Activated CD8-positive, alpha-beta memory T cell treated with anti-CD3 and anti-CD28 coated beads, Interleukin-2, amount 10 ng/mL, durations not matched to agents 7 days and 5 days (primary cell): ENCODE results near the gene ALPK1. TPM values are rescaled to one million over a fixed set of nuclear protein-coding genes. Genes with fewer than 3 reads are reported as not detected.

ENCODE experiments used
- ATAC-seq: fragments of 150-1000 bp; cut with Tn5 transposase; one replicate; pipeline ENCODE4 v1.10.0; 2021; ENCODE audit warnings: moderate library complexity
- CTCF ChIA-PET: fragments of 350-600 bp; sonication (Branson Sonifier 250); formaldehyde crosslinking; loops from one replicate; lab custom pipeline; 2021; ENCODE audit warnings: antibody characterized with exemption; lab: Charles Lee
- DNase-seq: peaks from one replicate; pipeline ENCODE4 v3.0.0-alpha.2; 2020
- H3K27ac Mint-ChIP-seq: one replicate; pipeline ENCODE4 v1.8.0; 2021; ENCODE audit warnings: mild to moderate bottlenecking, mixed read lengths
- H3K27me3 Mint-ChIP-seq: one replicate; pipeline ENCODE4 v1.8.0; 2021; ENCODE audit warnings: mixed read lengths
- H3K36me3 Mint-ChIP-seq: one replicate; pipeline ENCODE4 v1.8.0; 2021; ENCODE audit warnings: mild to moderate bottlenecking, mixed read lengths
- H3K4me1 Mint-ChIP-seq: one replicate; pipeline ENCODE4 v1.8.0; 2021; ENCODE audit warnings: mixed read lengths
- H3K4me3 Mint-ChIP-seq: one replicate; pipeline ENCODE4 v1.8.0; 2021; ENCODE audit warnings: mild to moderate bottlenecking, moderate library complexity, mixed read lengths
- H3K9me3 Mint-ChIP-seq: one replicate; pipeline ENCODE4 v1.8.0; 2022; ENCODE audit warnings: low read depth, mixed read lengths
- total RNA-seq, 2 experiments: library from RNA; stranded (reverse); gene quantifications; one replicate each; pipeline ENCODE4 v1.2.3, GENCODE V29; 2021

The ALPK1 gene
- total RNA-seq, 2 experiments from 2014 or later, result 7.3 to 17.7 TPM

DNA sequence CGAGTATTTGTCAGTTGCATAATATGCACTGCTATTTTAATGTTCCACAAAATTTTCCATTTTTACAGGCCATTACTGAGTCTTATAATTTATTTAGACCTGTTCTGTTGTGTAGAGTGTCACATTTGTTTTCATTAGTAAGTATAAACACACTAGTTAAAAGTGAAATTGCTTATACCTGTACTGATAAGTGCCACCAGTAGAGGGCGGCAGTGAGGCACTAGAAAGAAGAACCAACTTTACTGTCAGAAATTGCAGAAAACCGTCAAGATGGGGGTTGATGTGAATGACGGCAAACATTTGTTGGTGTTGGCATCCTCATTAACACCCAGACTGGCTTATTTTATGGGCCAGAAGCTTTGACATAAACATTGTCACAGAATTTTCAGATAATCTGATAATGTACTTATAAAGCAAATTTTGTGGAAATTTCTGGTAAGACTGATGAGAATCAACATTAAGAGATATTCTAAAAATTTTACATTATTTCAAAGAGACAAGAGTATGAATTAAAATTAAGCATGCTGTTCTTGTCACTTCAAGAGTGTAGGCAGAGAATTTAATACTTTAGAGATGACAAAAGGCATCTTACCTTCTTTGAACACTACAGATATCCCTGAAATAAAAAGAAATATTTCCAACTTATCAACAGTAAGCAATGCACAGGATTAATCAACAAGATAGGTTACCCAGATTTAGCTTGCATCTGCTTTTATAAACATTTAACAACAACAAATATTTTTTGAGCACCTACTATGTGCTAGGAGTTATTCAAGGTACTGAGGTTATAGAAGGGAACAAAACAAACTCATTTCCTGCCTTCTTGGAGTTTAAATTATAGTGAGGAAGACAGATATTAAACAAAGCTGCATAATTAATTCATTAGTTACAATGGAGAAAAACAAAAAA lies 24.9 kb downstream of the ALPK1 start:
- no peak overlapping the region for H3K4me3 Mint-ChIP-seq
- DNase-seq (peak; percentile 84), ATAC-seq (peak; percentile 68)
- peaks cover 26% of the 10 kb centered on the region for H3K4me1 Mint-ChIP-seq
- CTCF ChIA-PET, result interaction anchor here (0.6 to 5.0 kb wide), 14 partner anchors 10 to 223 kb away, joined by 3 to 23 read pairs (median 3); partner anchors contain the start of genes ALPK1 and NEUROG2
- H3K36me3 Mint-ChIP-seq, result peaks cover 3% of the 10 kb centered on the region
- H3K9me3 Mint-ChIP-seq, result no peaks in the 10 kb centered on the region
- H3K27me3 Mint-ChIP-seq, result no peaks in the 10 kb centered on the region
- H3K27ac Mint-ChIP-seq, result no peak overlapping the region

DNA sequence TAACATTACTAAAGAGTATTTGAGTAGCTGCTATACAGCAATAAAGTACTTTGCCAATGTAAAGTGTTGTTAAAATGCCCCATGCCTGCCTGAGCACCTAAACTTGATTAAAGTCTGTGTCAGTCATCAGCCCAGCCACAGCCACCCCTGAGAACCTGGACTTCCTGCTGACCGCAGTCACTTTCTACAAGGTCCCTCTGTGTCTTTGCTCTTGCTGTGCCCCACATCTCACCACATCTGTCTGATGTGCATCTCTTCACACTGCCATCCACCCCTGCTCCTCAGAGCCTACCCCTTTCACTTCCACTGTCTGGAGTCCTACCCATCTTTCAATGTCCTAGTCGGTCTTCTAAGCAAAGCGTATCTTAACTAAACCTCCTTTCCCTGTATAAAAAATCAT lies 25.7 kb downstream of the ALPK1 start:
- Mint-ChIP-seq H3K4me1 (peaks cover 28% of the 10 kb centered on the region), H3K27ac (no peak overlapping the region), H3K36me3 (no peaks in the 10 kb centered on the region), H3K27me3 (no peaks in the 10 kb centered on the region), H3K4me3 (no peak overlapping the region), H3K9me3 (no peaks in the 10 kb centered on the region)
- CTCF ChIA-PET, result interaction anchor here (0.7 to 5.0 kb wide), 11 partner anchors 9 to 224 kb away, joined by 3 to 23 read pairs (median 3); partner anchors contain the start of genes ALPK1 and NEUROG2
- DNase-seq (no peak), ATAC-seq (no peak)

DNA sequence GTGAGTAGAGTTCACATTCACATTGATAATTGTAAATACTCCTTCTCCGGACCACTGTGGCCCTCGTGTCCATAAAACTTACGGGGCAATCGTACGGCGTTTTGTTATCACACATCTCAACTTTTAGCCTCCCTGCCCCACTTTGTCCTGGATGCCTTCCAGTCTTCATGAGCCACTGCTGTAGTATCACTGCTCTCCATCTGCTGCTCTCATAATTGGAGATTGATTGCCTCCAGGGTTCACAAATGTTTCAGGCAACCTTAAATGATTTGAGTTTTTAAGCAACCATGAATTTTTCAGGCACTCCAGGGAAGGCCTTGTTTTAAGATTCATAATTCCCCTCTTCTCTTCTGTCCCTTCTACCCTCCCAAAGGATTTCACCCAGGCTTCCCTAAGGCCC lies 28.4 kb downstream of the ALPK1 start:
- H3K4me3 Mint-ChIP-seq, result no peak overlapping the region
- ATAC-seq, result no peak
- no peaks in the 10 kb centered on the region for H3K36me3 Mint-ChIP-seq
- no peak overlapping the region for H3K27ac Mint-ChIP-seq
- H3K27me3 Mint-ChIP-seq, result no peaks in the 10 kb centered on the region
- H3K9me3 Mint-ChIP-seq, result no peaks in the 10 kb centered on the region
- no peak for DNase-seq
- peaks cover 19% of the 10 kb centered on the region for H3K4me1 Mint-ChIP-seq
- CTCF ChIA-PET, result interaction anchor here (0.7 to 2.4 kb wide), 2 partner anchors 51 to 199 kb away, joined by 3 to 11 read pairs; no protein-coding TSS in a partner anchor

DNA sequence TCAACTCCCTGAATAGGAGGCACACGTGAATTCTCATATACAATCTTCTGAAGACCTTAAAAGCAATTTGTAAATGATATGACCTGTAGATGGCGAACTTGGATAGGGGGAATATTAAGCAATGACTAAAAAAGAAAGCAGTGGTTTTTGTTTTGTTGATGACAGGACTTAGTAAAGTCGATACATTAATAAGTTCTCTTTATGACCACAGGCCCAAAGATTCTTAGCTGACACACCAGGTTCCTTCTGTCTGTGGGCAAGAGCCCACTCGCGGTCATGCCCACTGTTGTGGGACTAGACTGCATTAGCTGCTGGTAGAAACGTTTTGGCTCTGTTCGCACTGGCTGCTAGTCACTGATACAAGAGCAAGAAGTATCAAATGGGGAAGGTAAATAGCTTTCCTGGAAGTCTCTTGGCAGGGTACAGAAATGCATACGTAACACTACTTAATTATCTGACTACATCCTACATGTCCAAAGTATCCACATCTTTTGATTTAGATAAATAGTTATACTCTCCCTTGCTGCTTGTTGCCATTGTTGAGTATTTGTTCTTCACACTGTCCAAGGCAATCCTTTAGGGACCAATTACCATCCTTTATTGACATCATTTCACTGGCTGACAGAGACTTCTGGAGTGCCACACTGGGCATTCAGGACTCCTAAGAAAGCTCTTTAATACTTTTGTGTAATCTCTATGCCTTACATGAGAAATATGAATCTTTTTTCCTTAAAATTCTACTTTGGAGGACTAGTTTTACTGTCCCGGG lies 31.0 kb downstream of the ALPK1 start:
- ATAC-seq (peak; percentile 81), DNase-seq (no peak)
- CTCF ChIA-PET, result interaction anchor here (1.1 to 5.3 kb wide), 12 partner anchors 10 to 276 kb away, joined by 3 to 58 read pairs (median 4); partner anchors contain the start of genes NEUROG2 and TIFA
- no peak overlapping the region for H3K4me3 Mint-ChIP-seq
- no peaks in the 10 kb centered on the region for H3K27me3 Mint-ChIP-seq
- H3K9me3 Mint-ChIP-seq, result no peaks in the 10 kb centered on the region
- no peaks in the 10 kb centered on the region for H3K36me3 Mint-ChIP-seq
- H3K4me1 Mint-ChIP-seq, result peaks cover 8% of the 10 kb centered on the region
- H3K27ac Mint-ChIP-seq, result no peak overlapping the region

DNA sequence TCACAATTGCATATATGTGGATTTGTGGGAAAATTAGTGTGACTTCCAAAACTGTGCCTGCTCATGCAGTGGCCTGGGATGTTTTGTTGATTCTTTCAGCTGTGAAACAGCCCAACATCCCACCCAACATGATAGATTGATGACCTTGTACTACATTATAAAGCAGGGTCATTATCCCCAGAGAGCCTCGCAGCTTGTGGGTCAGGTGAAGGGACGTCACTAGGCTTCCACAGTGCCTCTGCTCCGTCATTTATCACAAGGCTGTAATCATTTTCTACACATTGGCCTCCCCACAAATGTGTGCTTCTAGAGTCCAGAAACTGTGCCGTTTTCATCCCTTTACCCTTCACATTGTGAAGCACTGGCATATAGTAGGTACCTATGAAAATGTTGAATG lies 31.6 kb downstream of the ALPK1 start:
- CTCF ChIA-PET, result interaction anchor here (1.2 to 5.3 kb wide), 6 partner anchors 10 to 276 kb away, joined by 4 to 58 read pairs (median 5); no protein-coding TSS in a partner anchor
- H3K27ac Mint-ChIP-seq, result no peak overlapping the region
- DNase-seq, result no peak
- H3K4me3 Mint-ChIP-seq, result no peak overlapping the region
- H3K4me1 Mint-ChIP-seq, result peaks cover 8% of the 10 kb centered on the region
- no peaks in the 10 kb centered on the region for H3K9me3 Mint-ChIP-seq
- H3K27me3 Mint-ChIP-seq, result no peaks in the 10 kb centered on the region
- no peak for ATAC-seq
- H3K36me3 Mint-ChIP-seq, result no peaks in the 10 kb centered on the region

DNA sequence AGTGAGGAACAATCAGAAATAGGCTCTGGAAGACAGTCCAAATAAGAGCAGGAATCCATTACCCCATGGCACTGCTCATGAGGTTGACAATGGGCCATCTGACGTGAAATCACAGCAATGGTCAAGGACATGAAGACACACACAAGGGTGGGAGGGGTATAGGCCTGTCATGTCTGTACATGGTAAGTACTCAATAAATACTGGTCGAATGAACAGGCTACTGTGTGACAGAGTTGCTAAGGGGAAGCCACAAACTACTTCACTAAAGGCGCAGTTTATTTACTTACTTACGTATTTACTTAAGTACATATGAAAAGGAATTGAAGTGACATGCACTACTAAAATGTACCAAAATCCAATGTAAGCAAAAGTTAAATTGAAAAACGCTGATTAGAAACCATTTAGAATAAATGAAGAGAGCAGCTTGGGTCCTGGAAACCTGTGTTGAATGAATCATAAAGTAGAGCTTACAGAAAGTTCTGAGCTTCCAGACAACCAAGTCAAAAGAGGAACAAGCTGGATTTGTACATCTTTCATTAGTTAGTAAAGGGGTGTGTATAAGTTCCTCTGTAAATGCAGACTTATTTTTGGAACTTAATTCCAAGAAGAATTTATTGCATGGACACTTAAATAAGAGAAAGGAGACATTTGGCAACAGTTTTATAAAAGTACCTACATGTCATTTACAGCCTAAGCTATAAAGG lies 32.7 kb downstream of the ALPK1 start:
- no peak for DNase-seq
- Mint-ChIP-seq H3K27ac (no peak overlapping the region), H3K36me3 (no peaks in the 10 kb centered on the region), H3K4me1 (peaks cover 8% of the 10 kb centered on the region), H3K27me3 (no peaks in the 10 kb centered on the region), H3K4me3 (no peak overlapping the region), H3K9me3 (no peaks in the 10 kb centered on the region)
- CTCF ChIA-PET, result interaction anchor here (5.3 kb wide), 1 partner anchor 193 kb away, joined by 58 read pairs; no protein-coding TSS in a partner anchor
- no peak for ATAC-seq

DNA sequence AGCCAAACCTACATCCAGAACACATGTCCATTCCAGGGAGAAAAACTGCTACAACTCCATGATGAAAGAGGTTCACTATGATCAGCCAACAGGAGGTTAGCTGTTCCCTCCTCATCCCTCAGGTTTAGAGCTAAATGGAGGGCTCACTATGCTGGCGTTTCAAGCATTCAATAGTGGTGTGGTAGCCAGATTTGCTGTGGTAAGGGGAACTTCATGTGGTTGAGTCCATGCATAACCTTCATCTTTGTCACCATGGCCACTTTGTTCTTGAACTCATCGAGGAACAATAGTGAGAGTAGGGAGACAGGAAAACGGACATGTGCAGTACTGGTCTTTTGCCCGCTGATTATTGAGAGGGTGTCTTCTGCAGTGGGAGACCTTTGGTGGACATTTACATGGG lies 33.8 kb downstream of the ALPK1 start:
- Mint-ChIP-seq H3K9me3 (no peaks in the 10 kb centered on the region), H3K27me3 (no peaks in the 10 kb centered on the region), H3K36me3 (peaks cover 2% of the 10 kb centered on the region), H3K4me1 (peaks cover 8% of the 10 kb centered on the region), H3K27ac (no peak overlapping the region), H3K4me3 (no peak overlapping the region)
- DNase-seq (no peak), ATAC-seq (no peak)
- CTCF ChIA-PET, result interaction anchor here (5.3 kb wide), 1 partner anchor 192 kb away, joined by 58 read pairs; no protein-coding TSS in a partner anchor

DNA sequence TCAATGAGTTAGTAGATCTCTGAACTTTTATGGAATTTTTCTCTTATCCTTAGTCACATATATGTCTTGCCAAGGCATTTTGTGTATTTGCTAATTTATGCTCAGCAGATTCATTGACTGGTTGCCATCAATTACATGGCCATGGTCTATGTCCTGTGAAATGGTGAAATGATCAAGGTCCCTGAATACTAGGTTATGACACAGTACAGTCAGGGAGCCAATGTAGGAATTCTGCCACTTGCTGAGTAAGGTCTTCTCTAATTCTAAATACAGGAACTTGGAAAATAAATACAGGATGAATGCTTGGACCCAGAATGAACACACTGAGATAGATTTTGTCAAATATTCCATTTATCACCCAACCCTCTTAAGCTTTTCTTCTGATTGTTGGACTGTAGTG lies 35.2 kb downstream of the ALPK1 start:
- no peak overlapping the region for H3K27ac Mint-ChIP-seq
- no peaks in the 10 kb centered on the region for H3K9me3 Mint-ChIP-seq
- no peak overlapping the region for H3K4me3 Mint-ChIP-seq
- H3K36me3 Mint-ChIP-seq, result peaks cover 2% of the 10 kb centered on the region
- ATAC-seq (no peak), DNase-seq (no peak)
- CTCF ChIA-PET, result interaction anchor here (0.8 to 1.3 kb wide), 3 partner anchors 10 to 433 kb away, joined by 3 to 4 read pairs (median 3); no protein-coding TSS in a partner anchor
- H3K4me1 Mint-ChIP-seq, result peaks cover 8% of the 10 kb centered on the region
- no peaks in the 10 kb centered on the region for H3K27me3 Mint-ChIP-seq

DNA sequence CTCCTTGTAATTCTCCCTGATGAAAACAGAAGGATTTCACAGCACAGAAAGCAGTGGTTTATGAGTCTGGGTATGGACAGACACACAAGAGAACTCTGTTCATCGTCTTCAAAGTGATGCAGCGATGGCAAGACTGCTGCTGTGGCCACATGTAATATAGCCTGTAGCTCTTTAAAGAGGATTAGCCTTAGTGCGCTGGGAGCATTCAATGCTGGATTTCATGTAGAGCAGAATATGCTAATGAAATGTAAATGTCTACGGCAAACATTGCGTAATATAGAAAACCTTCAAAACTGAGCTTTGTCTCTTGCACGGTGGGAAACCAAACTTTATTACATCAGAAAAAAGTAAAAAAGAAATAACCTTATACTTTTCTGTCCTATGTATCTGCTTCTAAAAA lies 42.9 kb downstream of the ALPK1 start:
- peaks cover 3% of the 10 kb centered on the region for H3K36me3 Mint-ChIP-seq
- CTCF ChIA-PET, result no interaction called here
- ATAC-seq (no peak), DNase-seq (no peak)
- H3K27ac Mint-ChIP-seq, result no peak overlapping the region
- H3K4me1 Mint-ChIP-seq, result no peaks in the 10 kb centered on the region
- H3K27me3 Mint-ChIP-seq, result no peaks in the 10 kb centered on the region
- no peaks in the 10 kb centered on the region for H3K9me3 Mint-ChIP-seq
- no peak overlapping the region for H3K4me3 Mint-ChIP-seq

DNA sequence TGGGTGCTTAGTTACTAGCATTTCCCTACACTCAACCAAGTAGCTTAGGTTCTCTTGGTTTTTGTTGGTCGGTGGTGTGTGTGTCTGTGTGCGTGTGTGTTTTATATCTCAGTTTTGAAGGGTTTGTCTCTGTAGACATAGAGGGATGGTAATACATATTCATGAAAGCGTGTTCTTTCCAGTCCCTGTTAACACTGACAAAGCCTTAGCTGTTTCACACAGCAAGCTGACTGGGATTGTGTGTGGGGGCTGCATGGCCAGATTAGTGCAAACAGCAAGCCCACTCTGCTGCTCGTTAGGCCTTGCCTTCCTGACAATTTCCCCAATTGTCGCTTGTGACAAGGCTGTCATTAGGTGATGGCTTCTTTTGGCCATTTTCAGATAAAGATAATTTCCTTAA lies 43.9 kb downstream of the ALPK1 start:
- no peak overlapping the region for H3K27ac Mint-ChIP-seq
- no peaks in the 10 kb centered on the region for H3K9me3 Mint-ChIP-seq
- CTCF ChIA-PET, result no interaction called here
- H3K36me3 Mint-ChIP-seq, result peaks cover 1% of the 10 kb centered on the region
- H3K4me3 Mint-ChIP-seq, result no peak overlapping the region
- no peaks in the 10 kb centered on the region for H3K4me1 Mint-ChIP-seq
- no peaks in the 10 kb centered on the region for H3K27me3 Mint-ChIP-seq
- DNase-seq (no peak), ATAC-seq (no peak)

DNA sequence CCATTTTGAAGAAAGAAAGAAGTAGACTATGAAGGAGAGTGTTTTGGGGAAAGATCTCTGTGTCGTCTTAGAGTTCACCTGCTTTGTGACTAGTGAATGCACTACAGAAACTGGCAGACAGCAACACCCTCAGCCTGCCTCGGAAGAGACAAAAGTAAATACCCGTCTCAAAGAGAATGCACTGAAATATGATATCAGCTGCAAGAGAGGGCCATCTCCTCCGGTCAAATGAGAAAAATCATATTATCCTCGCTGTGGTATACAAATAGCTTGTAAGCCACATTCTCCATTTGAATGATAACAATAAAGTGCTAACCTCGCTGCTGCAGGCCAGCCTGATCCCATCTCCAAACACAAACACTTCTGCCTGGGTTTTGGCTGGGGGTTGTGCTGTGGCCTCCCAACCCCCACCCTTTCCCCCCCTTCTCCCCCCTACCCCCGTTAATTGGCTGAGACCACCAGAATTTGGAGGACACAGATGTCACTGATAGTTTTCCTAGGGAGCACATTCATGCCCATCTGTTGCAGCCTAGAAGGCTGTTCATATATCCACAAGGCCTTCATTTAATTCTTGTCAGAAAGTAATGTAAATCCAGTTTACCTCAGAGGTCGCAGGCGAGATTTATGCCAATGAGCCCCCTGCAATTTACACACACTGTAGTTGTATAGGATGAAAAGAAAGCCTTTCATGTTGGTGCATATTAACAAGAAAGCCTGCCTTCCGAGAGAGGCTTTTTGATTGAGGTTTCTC lies 46.3 kb downstream of the ALPK1 start:
- ATAC-seq, result no peak

DNA sequence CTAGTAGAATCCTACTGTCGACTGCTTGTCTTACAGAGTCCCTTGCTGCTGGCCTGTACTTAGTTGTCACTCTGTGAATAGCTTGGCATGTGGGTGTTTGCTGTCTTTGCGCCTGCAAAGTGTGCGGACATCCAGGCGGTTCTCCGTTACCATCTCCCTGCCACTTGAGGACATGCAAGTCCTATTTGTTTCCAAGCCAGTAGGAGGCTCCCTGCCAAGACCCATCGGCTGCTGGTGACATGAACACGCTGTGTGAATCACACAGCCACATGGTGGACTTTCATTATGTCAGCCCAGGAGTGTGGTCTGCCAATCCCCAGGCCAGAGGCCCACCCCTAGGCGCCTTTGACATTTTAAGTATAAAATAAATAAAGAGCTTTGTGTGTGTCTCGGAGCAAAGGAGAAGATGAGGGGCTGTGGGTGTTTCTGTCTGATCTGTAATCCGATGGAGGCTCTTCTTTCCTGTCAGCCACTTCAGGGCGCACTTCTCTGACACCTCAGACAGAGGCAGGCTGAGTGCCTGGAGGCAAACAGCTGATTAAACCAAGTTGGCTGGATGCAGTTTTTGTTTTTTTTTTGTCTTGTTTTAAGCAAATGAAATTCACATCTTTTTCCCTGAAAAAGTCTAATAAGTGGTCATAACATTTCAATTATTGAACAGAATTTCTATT lies 51.5 kb downstream of the ALPK1 start:
- H3K27ac Mint-ChIP-seq, result no peak overlapping the region
- no peaks in the 10 kb centered on the region for H3K27me3 Mint-ChIP-seq
- CTCF ChIA-PET, result no interaction called here
- H3K9me3 Mint-ChIP-seq, result no peaks in the 10 kb centered on the region
- H3K4me1 Mint-ChIP-seq, result no peaks in the 10 kb centered on the region
- no peak for DNase-seq
- no peak for ATAC-seq
- H3K4me3 Mint-ChIP-seq, result no peak overlapping the region
- H3K36me3 Mint-ChIP-seq, result no peaks in the 10 kb centered on the region

More for the DNA sequence above, 46.3 kb downstream of the ALPK1 start:
- Mint-ChIP-seq H3K4me3 (no peak overlapping the region), H3K27me3 (no peaks in the 10 kb centered on the region), H3K9me3 (no peaks in the 10 kb centered on the region), H3K4me1 (no peaks in the 10 kb centered on the region), H3K36me3 (peaks cover 1% of the 10 kb centered on the region), H3K27ac (no peak overlapping the region)
- CTCF ChIA-PET, result no interaction called here
- DNase-seq, result no peak
